Measurements from ENCODE around the gene PGBD5. TPM values are rescaled to one million over a fixed set of nuclear protein-coding genes. Genes with fewer than 3 reads are reported as not detected.

PGBD5 gene
- total RNA-seq, 1 donor, result not detected

DNA sequence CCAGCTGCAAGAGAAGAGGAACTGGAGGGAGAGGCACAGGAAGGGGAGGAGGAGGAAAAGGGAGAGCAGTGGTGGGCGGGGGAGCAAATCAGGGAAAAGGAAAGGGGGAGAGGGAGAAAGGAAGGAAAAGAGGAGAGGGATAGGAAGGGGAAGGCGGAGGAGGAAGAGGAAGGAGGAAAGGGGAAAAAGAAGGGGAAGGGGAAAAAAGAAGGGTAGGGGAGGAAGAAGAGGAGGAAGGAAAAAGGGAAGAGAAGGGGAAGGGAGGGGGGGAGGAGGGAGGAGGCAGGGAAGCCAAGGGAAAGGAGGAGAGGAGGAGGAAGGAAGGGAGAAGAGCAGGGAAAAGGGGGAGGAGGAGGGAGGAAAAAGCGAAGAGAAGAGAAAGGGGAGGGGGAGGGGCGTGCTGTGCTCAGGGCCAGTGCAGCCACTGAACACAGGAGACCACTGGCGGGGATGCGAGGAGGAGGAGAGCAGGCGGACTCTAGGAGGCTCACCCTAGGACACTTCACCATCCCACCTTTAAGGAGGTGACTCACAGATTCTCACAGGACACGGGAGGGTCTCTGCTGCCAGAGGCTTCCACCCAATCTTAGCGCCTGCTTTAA lies 33.1 kb downstream of the PGBD5 start:
- no peak for DNase-seq (ENCODE audit: low read depth)
- TF ChIP-seq, protein P1, sequence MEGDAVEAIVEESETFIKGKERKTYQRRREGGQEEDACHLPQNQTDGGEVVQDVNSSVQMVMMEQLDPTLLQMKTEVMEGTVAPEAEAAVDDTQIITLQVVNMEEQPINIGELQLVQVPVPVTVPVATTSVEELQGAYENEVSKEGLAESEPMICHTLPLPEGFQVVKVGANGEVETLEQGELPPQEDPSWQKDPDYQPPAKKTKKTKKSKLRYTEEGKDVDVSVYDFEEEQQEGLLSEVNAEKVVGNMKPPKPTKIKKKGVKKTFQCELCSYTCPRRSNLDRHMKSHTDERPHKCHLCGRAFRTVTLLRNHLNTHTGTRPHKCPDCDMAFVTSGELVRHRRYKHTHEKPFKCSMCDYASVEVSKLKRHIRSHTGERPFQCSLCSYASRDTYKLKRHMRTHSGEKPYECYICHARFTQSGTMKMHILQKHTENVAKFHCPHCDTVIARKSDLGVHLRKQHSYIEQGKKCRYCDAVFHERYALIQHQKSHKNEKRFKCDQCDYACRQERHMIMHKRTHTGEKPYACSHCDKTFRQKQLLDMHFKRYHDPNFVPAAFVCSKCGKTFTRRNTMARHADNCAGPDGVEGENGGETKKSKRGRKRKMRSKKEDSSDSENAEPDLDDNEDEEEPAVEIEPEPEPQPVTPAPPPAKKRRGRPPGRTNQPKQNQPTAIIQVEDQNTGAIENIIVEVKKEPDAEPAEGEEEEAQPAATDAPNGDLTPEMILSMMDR (IDR thresholded peaks at IDR 0.05; ENCODE audit: insufficient read depth, low read length), result no peak
- H3K4me3 ChIP-seq (ENCODE audit: low read depth, low read length), result no peak overlapping the region

DNA sequence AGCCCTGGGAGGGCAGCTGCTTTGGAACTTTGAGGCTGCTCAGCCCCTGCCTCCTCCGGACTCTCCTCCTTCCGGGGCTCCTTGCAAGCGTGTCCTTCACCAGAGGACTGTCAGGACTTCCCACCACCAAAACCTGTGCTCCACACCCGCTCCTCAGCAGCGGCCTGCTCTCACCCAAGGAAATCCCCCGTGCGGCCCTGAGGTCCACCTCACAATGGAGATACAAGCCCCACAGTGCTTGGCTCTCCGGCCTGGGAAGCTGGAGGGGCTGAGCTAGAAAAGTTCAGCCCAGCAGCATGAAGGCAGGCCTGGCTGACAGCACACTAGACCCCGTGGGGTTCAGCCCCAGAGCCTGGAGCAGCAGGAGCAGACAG lies 33.6 kb downstream of the PGBD5 start:
- TF ChIP-seq, protein P1 (IDR thresholded peaks at IDR 0.05; ENCODE audit: insufficient read depth, low read length), result no peak
- DNase-seq (ENCODE audit: low read depth), result no peak
- no peak overlapping the region for H3K4me3 ChIP-seq (ENCODE audit: low read depth, low read length)

- DNase-seq (ENCODE audit: low read depth), result no peak
- no peak overlapping the region for H3K4me3 ChIP-seq (ENCODE audit: low read depth, low read length)
- TF ChIP-seq, protein P1 (IDR thresholded peaks at IDR 0.05; ENCODE audit: insufficient read depth, low read length), result no peak
Observed at GRCh38 chr1:230391776-230392535, 34.2 kb downstream of the PGBD5 start.

- DNase-seq (ENCODE audit: low read depth), result no peak
Observed at GRCh38 chr1:230390371-230390770, 35.8 kb downstream of the PGBD5 start.

DNA sequence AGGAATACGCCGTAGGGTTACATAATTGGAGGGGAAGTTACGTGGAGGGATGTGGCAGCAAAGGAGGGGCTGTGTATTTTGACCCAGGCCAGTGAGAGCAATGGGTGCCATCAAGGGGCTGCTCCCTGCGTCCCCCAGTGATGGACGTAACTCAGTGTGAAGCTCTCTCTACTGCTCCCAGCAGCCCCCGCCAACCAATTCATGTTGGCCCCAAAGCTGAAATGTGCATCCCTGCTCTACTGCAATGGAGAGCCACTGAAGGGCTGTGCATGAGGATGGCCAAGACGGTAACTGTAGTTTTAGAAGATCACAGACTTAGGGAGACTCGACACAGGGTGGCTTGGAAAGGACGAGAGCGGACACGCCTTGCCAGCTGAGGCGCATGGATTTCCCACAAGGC lies 38.3 kb downstream of the PGBD5 start:
- TF ChIP-seq, protein P1 (IDR thresholded peaks at IDR 0.05; ENCODE audit: insufficient read depth, low read length), result no peak
- DNase-seq (ENCODE audit: low read depth), result no peak
- no peak overlapping the region for H3K4me3 ChIP-seq (ENCODE audit: low read depth, low read length)

More at GRCh38 chr1:230390371-230390770, 35.8 kb downstream of the PGBD5 start:
- TF ChIP-seq, protein P1 (IDR thresholded peaks at IDR 0.05; ENCODE audit: insufficient read depth, low read length), result no peak
- H3K4me3 ChIP-seq (ENCODE audit: low read depth, low read length), result no peak overlapping the region

GRCh38 chr1:230387296-230387695 lies 38.8 kb downstream of the PGBD5 start:
- H3K4me3 ChIP-seq (ENCODE audit: low read depth, low read length), result no peak overlapping the region
- TF ChIP-seq, protein P1 (IDR thresholded peaks at IDR 0.05; ENCODE audit: insufficient read depth, low read length), result no peak
- no peak for DNase-seq (ENCODE audit: low read depth)

Measured in fibroblast of the aortic adventitia (primary cell).